ENCODE results near the gene TP53. TPM values are rescaled to one million over a fixed set of nuclear protein-coding genes. Genes with fewer than 3 reads are reported as not detected.

Gene TP53
- total and polyA plus RNA-seq, 10 of the 15 experiments (the other 5 are each of a cell fraction or from before 2014, with no cell fraction given), result 35.6 to 162 (median 75.9) TPM

GRCh38 chr17:7729816-7730215 is 42.5 kb upstream of the TP53 start:
- no TSS peak for BruUV-seq (replicated peaks)
- H4K20me1 ChIP-seq (ENCODE audit: control insufficient read depth, insufficient read depth), result no peaks in the 10 kb centered on the region
- no peaks in the 10 kb centered on the region for H3K36me3 ChIP-seq (ENCODE audit: control insufficient read depth in 2 of 2, insufficient read depth in 2 of 2, low read length in 1 of 2)
- WGBS (ENCODE audit: insufficient coverage, insufficient replicate concordance, low lambda C conversion rate, missing lambda C conversion rate), result 6% methylated on average over 1 of the region's 1 CpG
- no peak overlapping the region for H3K4me2 ChIP-seq (ENCODE audit: control insufficient read depth, insufficient read depth)
- intact Hi-C loops (cut with micrococcal nuclease; ENCODE audit: unreplicated experiment), result no loop called here
- H3K9ac ChIP-seq (ENCODE audit: control insufficient read depth, insufficient read depth, low read length), result no peak overlapping the region
- SMC1A ChIA-PET (ENCODE audit: uncharacterized antibody, unreplicated experiment), result interaction anchor here (0.6 to 1.6 kb wide), 2 partner anchors 17 to 51 kb away, joined by 3 to 4 read pairs; no protein-coding TSS in a partner anchor
- H3K27ac ChIP-seq (ENCODE audit: control insufficient read depth, insufficient read depth), result no peak overlapping the region
- no peaks in the 10 kb centered on the region for H3K9me3 ChIP-seq (replicated peaks; ENCODE audit: control insufficient read depth, insufficient read depth, low read length)
- peaks cover 0 to 3% of the 10 kb centered on the region in 2 experiments; a peak in 2 of 4 replicates for H3K27me3 ChIP-seq (replicated peaks in 1 of 2; ENCODE audit: control insufficient read depth in 2 of 2, insufficient read depth in 2 of 2, low read length in 1 of 2)
- ATAC-seq (no peak), FAIRE-seq (no peak), DNase-seq (ENCODE audit: low read depth, low spot score) (no peak)
- H2AFZ ChIP-seq (ENCODE audit: control insufficient read depth, low read depth, low read length), result no peak overlapping the region
- H3K79me2 ChIP-seq (ENCODE audit: control insufficient read depth, insufficient read depth, low read length), result no peaks in the 10 kb centered on the region
- POLR2A ChIA-PET, result interaction anchor here (0.7 kb wide), 1 partner anchor 15 kb away, joined by 5 read pairs; no protein-coding TSS in a partner anchor
- CTCF ChIA-PET, result interaction anchor here (2.4 kb wide), 1 partner anchor 14 kb away, joined by 13 read pairs; no protein-coding TSS in a partner anchor
- in situ Hi-C loops (cut with MboI), result no loop called here
- no peaks in the 10 kb centered on the region for H3K4me1 ChIP-seq (ENCODE audit: control insufficient read depth, insufficient read depth, low read length)
- H3K4me3 ChIP-seq, result no peak overlapping the region
- RAD21 ChIA-PET (ENCODE audit: unreplicated experiment), result no interaction called here
- TF ChIP-seq USF2 (IDR thresholded peaks at IDR 0.05; ENCODE audit: borderline replicate concordance, low read depth, low read length), result no peak
- TF ChIP-seq ZNF384 (IDR thresholded peaks at IDR 0.05; ENCODE audit: borderline replicate concordance, low read depth, low read length), result no peak
- no peak for TF ChIP-seq RAD21 (IDR thresholded peaks at IDR 0.05; ENCODE audit: insufficient read depth, low read depth, low read length)
- no peak for TF ChIP-seq RBBP5 (conservative IDR thresholded peaks at IDR 0.05)

GRCh38 chr17:7727886-7728285 is 40.6 kb upstream of the TP53 start:
- DNase-seq (ENCODE audit: low read depth, low spot score), result no peak
- Histone ChIP-seq H3K9ac (ENCODE audit: control insufficient read depth, insufficient read depth, low read length) (no peak overlapping the region), H4K20me1 (ENCODE audit: control insufficient read depth, insufficient read depth) (no peaks in the 10 kb centered on the region), H3K9me3 (replicated peaks; ENCODE audit: control insufficient read depth, insufficient read depth, low read length) (no peaks in the 10 kb centered on the region), H3K4me1 (ENCODE audit: control insufficient read depth, insufficient read depth, low read length) (no peaks in the 10 kb centered on the region), H3K79me2 (ENCODE audit: control insufficient read depth, insufficient read depth, low read length) (no peaks in the 10 kb centered on the region), H3K4me3 (no peak overlapping the region), H2AFZ (ENCODE audit: control insufficient read depth, low read depth, low read length) (no peak overlapping the region), H3K27ac (ENCODE audit: control insufficient read depth, insufficient read depth) (no peak overlapping the region), H3K27me3 (replicated peaks in 1 of 2; ENCODE audit: control insufficient read depth in 2 of 2, insufficient read depth in 2 of 2, low read length in 1 of 2) (no peaks in the 10 kb centered on the region), H3K4me2 (ENCODE audit: control insufficient read depth, insufficient read depth) (no peak overlapping the region), H3K36me3 (ENCODE audit: control insufficient read depth in 2 of 2, insufficient read depth in 2 of 2, low read length in 1 of 2) (no peaks in the 10 kb centered on the region)
- SMC1A ChIA-PET (ENCODE audit: uncharacterized antibody, unreplicated experiment), result no interaction called here
- intact Hi-C loops (cut with micrococcal nuclease; ENCODE audit: unreplicated experiment), result no loop called here
- POLR2A ChIA-PET, result no interaction called here
- in situ Hi-C loops (cut with MboI), result no loop called here
- FAIRE-seq, result no peak
- RAD21 ChIA-PET (ENCODE audit: unreplicated experiment), result no interaction called here
- BruUV-seq (replicated peaks), result no TSS peak
- WGBS (ENCODE audit: insufficient coverage, insufficient replicate concordance, low lambda C conversion rate, missing lambda C conversion rate), result 35% methylated on average over 3 of the region's 3 CpGs
- no peak for ATAC-seq
- CTCF ChIA-PET, result interaction anchor here (1.4 kb wide), 1 partner anchor 95 kb away, joined by 4 read pairs; no protein-coding TSS in a partner anchor
- TF ChIP-seq ZSCAN29 (IDR thresholded peaks at IDR 0.05) (no peak), NFYB (IDR thresholded peaks at IDR 0.05; ENCODE audit: insufficient read depth, low read depth, low read length) (no peak), WRNIP1 (IDR thresholded peaks at IDR 0.05; ENCODE audit: borderline replicate concordance, low read depth, low read length) (no peak), PBX3 (IDR thresholded peaks at IDR 0.05; ENCODE audit: insufficient replicate concordance, low read depth, low read length) (no peak), ZNF207 (IDR thresholded peaks at IDR 0.05; ENCODE audit: borderline replicate concordance) (no peak), HDAC6 (IDR thresholded peaks at IDR 0.05; ENCODE audit: unreplicated experiment) (no peak), EZH2 (IDR thresholded peaks at IDR 0.05; ENCODE audit: borderline replicate concordance, control insufficient read depth, low read depth, low read length) (no peak), USF1 (IDR thresholded peaks at IDR 0.05; ENCODE audit: borderline replicate concordance, extremely low read length, insufficient read depth, low read depth, low read length) (no peak), IKZF2 (IDR thresholded peaks at IDR 0.05) (no peak)

Measured in GM12878 (cell line).